ENCODE data around the gene RASSF4.

- TF ChIP-seq EZH2 (IDR thresholded peaks at IDR 0.05; ENCODE audit: borderline replicate concordance, low read depth, low read length, severe bottlenecking) (no peak), POLR2A (IDR thresholded peaks at IDR 0.05; ENCODE audit: low read depth, low read length) (peak; percentile 98), GATA2 (IDR thresholded peaks at IDR 0.05; ENCODE audit: insufficient read depth, insufficient read length, low read depth, low read length) (no peak), POLR2AphosphoS5 (IDR thresholded peaks at IDR 0.05; ENCODE audit: insufficient read depth, low read depth, low read length) (peak; percentile 95), FOS (IDR thresholded peaks at IDR 0.05; ENCODE audit: borderline replicate concordance, insufficient read depth, low read length) (no peak), MYC (IDR thresholded peaks at IDR 0.05; ENCODE audit: low read depth, low read length) (no peak)
- TF ChIP-seq, protein P1, sequence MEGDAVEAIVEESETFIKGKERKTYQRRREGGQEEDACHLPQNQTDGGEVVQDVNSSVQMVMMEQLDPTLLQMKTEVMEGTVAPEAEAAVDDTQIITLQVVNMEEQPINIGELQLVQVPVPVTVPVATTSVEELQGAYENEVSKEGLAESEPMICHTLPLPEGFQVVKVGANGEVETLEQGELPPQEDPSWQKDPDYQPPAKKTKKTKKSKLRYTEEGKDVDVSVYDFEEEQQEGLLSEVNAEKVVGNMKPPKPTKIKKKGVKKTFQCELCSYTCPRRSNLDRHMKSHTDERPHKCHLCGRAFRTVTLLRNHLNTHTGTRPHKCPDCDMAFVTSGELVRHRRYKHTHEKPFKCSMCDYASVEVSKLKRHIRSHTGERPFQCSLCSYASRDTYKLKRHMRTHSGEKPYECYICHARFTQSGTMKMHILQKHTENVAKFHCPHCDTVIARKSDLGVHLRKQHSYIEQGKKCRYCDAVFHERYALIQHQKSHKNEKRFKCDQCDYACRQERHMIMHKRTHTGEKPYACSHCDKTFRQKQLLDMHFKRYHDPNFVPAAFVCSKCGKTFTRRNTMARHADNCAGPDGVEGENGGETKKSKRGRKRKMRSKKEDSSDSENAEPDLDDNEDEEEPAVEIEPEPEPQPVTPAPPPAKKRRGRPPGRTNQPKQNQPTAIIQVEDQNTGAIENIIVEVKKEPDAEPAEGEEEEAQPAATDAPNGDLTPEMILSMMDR (IDR thresholded peaks at IDR 0.05; ENCODE audit: extremely low read depth in 1 of 2, insufficient read depth in 1 of 2, low read depth in 1 of 2, low read length in 2 of 2): peak in 1 of 2 donors; percentile 17
- TF ChIP-seq, protein P2, sequence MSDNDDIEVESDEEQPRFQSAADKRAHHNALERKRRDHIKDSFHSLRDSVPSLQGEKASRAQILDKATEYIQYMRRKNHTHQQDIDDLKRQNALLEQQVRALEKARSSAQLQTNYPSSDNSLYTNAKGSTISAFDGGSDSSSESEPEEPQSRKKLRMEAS (IDR thresholded peaks at IDR 0.05; ENCODE audit: insufficient read depth, insufficient read length): peak; percentile 13
These were observed 19.1 kb downstream of the RASSF4 start, which contains the start of gene DEPP1 for GRCh38 chr10:44978570-44979280.
